8988T (cell line): Measurements from ENCODE around the gene CSTF3.
"Not testable (repeated sequence)": the region's sequence is repeated elsewhere in the genome, so short reads cannot be mapped to it uniquely, and the experiment has no call there.

Experiments used
- DNase-seq: peaks from one replicate; pipeline ENCODE4 v3.0.0; 2011

The CSTF3 gene

GRCh38 chr11:33072465-33072864 is 88.8 kb downstream of the CSTF3 start:
- no peak for DNase-seq

DNA sequence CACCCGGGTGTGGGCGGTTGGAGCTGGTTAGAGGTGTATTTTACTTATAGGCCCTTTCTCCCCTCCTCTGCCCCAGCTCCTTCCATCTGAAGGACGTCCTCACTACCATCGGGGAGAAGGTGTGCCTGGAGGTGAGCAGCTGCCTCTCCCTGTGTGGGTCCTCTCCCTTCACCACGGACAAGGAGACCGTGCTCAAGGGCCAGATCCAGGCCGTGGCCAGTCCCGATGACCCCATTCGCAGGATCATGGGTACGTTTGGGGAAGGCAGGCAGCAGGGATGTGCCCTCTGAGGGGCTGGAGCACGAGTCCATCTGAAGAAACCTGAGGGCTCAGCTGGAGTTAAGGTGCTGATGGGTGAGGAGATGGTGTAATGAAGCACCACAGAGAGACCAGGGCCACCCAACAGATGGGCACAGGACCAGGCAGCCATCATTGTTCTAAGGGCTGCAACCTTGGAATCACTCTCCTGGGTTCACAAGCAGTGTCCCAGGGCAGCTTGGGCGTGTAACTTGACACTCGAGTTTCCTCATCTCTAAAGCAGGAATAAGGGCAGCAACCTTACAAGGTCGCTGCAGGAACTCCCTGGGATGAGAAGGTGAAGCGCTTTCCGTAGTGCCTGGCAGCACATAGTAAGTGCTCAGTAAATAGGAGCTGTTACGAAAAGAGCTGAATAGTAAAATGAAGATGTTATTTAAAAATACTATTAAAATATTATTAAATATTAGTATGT is 92.5 kb downstream of the CSTF3 start:
- no peak for DNase-seq

DNA sequence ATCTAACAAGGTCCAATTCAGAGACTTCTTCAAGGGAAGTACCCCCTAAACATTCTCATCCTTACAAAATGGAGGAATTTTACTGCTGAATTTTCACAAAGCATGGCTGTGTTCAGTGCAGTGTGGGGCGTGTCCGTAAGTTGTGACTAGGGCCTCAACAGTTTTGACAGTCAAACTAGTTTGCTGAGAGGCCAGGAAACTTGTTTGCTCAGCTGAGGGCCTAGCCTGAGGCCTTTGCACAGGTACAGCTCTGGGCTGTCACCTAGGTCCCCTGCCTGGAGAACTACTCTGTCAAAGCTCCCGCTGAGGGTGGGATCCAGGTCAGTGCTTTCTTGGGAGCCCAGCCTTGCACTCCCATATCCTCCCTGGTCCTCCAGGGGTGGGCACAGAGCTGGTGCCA is 94.0 kb downstream of the CSTF3 start:
- no peak for DNase-seq

- peak; percentile 49 for DNase-seq
These were observed 95.7 kb downstream of the CSTF3 start for GRCh38 chr11:33065445-33066178.

GRCh38 chr11:33064866-33065265 is 96.4 kb downstream of the CSTF3 start:
- no peak for DNase-seq

- no peak for DNase-seq
These were observed 97.1 kb downstream of the CSTF3 start for GRCh38 chr11:33064033-33064825.

DNA sequence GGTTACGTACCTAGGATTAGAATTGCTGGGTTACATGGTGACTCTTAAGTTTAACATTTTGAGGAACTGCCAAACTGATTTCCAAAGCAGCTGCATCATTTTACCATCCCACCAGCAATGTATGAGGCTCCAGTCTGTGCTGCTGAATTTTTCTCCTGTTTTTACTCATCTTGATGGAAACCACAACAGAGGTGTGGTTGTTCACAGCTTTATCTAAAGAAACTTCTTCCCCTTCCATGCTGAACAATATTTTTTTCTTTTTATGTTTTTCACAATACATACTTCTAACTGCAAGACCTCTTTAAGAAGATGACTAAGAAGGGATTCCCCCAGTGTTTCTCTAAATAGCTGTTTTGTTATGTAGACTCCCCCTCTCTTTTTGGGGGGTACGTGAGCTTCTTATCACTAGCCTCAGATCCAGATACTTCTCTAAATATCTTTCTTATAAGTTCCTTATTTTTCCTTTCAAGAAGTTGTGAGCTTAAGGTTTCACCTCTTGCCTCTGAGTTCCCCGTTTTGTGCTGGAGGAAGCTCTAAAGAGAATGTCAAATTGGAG is 97.9 kb downstream of the CSTF3 start:
- no peak for DNase-seq

DNA sequence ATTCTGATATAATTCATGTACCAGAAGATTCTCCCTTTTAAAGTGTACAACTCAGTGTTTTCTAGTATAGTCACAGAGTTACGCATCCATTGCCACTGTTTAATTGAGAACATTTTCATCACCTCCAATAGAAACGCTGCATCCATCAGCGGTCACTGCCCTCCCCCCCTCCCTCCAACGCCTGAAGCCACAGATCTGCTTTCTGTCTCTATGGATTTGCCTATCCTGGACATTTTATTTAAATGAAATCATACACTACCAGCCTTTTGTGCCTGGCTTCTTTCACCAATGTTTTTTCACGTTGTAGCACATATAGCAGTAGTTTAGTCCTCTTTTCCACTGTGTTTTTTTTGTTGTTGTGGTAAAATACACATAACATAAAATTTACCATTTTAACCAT is 99.1 kb downstream of the CSTF3 start:
- no peak for DNase-seq

- no peak for DNase-seq
These were observed 101.0 kb downstream of the CSTF3 start for GRCh38 chr11:33060271-33060670.

DNA sequence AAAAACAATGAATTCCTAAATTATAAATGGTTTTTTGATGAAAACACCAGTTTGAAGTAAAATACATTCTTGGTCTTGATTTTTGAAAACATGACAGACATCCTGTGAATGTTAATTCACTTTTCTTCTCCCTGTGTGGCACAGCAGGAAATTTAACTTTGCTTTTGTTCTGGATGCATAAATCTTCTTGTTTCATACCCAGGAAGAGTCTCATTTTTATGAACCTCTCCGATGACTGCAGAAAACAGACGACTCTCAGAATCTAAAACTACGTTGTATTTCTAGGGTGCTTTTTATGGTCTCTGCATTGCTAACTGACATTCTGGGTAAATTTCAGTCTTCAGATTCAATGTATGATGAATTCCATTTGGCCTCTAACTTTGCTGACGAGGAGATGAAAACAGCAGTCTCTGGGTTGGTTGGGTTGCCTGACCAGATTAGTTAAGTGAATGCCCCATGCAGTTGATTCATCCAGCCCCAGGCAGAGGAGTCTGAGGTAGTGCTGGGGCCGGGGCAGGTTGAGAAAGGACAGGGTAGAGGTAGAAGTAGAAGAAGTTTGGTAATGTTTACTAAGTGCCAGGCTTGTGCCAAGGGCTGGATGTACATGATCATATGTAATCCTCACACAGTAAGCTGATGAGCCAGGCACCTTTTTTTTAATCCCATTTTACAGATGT is 101.8 kb downstream of the CSTF3 start:
- no peak for DNase-seq

GRCh38 chr11:33057284-33057683 is 104.0 kb downstream of the CSTF3 start:
- DNase-seq = no peak

- DNase-seq = no peak
These were observed 105.9 kb downstream of the CSTF3 start for GRCh38 chr11:33055375-33055774.

DNA sequence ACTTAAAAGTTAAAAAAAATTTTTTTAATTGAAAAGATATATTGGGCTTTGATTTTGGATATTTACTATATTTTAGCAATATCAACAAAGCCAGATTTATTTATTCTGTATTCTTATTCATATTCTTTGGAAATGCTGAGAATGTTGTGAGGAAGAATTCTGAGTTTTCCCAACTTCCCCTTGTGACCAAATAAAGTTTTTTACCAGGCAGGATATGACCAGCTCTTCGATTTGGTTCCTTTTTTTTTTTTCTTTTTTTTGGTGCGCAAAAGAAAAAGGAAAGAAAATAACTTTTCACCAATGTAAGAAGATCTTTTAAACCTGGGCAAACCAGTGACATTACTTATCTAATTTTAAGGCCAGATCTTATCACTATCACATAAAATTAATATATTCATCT is 109.0 kb downstream of the CSTF3 start:
- no peak for DNase-seq

- DNase-seq = not testable (repeated sequence)
These were observed 111.5 kb downstream of the CSTF3 start for GRCh38 chr11:33049565-33050408.

- DNase-seq = not testable (repeated sequence)
These were observed 112.6 kb downstream of the CSTF3 start for GRCh38 chr11:33048701-33049100.

DNA sequence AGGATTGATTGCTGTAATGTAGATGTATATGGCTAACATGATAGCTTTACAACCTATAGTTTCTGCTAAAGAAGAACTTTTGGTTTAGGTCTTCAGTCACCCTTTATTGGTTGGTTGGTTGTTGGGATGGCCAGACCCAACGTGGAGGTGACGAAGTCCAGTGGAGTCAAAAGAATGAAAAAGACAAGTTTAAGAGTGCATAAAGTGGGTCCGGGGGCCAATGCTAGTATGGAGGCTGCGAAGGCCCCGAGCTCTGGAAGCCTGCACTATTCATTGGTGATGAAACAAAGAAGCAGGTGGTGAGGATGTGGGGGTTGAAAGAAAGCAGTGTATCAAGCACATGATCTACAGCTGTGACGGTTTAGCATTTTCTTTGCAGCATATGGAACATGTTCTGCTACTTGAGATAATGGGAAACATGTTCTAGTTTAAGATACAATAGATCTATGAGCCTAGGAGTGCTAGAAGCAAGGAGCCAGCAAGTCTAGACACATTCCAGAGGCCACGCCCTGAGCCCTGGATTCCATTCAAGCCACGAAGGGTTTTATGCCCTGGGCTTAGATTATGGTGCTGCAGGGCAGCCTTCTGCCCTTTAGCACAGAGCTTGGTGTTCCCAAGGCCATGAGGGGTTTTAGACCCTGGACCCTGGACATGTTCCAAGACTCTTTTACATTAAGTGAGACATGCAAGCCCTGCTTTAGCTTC is 115.6 kb downstream of the CSTF3 start:
- DNase-seq = no peak

- DNase-seq = no peak
These were observed 117.0 kb downstream of the CSTF3 start for GRCh38 chr11:33044285-33044756.

GRCh38 chr11:33043221-33043830 is 118.0 kb downstream of the CSTF3 start:
- DNase-seq = no peak

DNA sequence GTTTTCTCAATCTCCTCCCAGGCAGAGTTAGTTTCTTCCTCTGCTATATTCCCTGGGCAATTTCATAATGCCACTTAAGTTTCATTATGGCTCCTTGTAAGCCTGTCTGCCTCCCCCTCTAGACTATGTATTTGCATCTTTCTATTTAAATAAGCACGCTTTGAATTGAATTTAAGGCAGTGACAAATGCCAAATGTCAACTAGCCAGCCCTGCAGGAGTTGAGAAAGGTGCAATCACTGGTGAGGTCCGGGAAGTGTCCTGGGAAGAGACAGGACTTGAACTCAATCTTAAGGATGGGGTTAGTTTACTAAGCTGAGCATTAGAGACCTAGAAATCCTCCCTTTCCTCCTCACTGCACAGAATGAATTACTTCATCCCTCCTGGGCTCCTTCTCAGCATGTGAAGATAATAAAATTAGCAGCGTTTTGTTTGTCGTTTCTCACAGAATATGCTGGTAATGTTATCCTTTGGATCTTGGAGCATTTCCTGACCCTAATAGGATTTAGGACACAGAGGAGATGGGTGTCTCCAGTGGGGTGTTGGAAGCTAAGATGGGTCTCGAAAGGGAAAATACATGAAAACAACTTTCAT is 120.3 kb downstream of the CSTF3 start:
- DNase-seq = no peak
